G401.6 (cell line): ENCODE data around the gene FBXW9.
"Not testable (repeated sequence)": the region's sequence is repeated elsewhere in the genome, so short reads cannot be mapped to it uniquely, and the experiment has no call there.

Experiments
- FAIRE-seq: peaks from 2 replicates; lab custom pipeline; 2012; peaks lifted over from hg19 to GRCh38; lab: Jason Lieb, UNC

The FBXW9 gene

GRCh38 chr19:12715102-12715501 is 18.7 kb upstream of the FBXW9 start:
- FAIRE-seq: no peak

DNA sequence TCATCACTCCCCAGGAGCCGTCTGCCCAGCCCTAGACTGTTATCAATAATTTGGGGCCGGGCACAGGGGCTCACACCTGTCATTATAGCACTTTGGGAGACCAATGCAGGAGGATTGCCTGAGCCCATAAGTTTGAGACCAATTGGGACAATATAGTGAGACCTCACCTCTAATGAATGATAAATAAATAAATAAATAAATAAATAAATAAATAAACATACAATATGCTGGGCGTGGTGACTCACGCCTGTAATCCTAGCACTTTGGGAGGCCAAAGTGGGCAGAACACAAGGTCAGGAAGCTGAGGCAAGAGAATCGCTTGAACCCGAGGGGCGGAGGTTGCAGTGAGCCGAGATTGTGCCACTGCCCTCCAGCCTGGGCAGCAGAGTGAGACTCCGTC is 16.9 kb upstream of the FBXW9 start:
- FAIRE-seq: not testable (repeated sequence)

- FAIRE-seq: peak; percentile 25
Observed at GRCh38 chr19:12712077-12712476, 15.6 kb upstream of the FBXW9 start.

DNA sequence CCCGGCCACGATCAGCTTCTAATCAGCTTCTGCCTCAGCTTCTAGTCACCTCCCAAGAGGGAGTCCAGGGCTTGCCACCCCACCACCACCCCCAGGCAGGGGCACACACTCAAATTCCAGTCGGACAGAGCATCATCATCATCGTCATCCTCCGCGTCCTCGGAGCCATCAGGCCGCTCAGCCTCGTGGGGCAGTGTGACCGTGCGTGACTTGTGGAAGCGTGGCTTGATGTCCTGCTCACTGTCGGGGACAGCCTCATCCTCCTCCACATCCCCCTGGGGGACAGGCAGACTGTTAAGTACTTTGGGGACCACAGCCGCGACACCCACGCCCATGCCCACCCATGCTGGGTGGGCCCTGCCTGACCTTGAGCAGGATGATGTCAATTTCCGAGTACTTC is 14.8 kb upstream of the FBXW9 start:
- FAIRE-seq: no peak

GRCh38 chr19:12708641-12709040 is 12.2 kb upstream of the FBXW9 start:
- FAIRE-seq: no peak

- FAIRE-seq: no peak
Observed at GRCh38 chr19:12706332-12706718, 9.9 kb upstream of the FBXW9 start.

- no peak for FAIRE-seq
Observed at GRCh38 chr19:12705654-12706331, 9.4 kb upstream of the FBXW9 start.

DNA sequence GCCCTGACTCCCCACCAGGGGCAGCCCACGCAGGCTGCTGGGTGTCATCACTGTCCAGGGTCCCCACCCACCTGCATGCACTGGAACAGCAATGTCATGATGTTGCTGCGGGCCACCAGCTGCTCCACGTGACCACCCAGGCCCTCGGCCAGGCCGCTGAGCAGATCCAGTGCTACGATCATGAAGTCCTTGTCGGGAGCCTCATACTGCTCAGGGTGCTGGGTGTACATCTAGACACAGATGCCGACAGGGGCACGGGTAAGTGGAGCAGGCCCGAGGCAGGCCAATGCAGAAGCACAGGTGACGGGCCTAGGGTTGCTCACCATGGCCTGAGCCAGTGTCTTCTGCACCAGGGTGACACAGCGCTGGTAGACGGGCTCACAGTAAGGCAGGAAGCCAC is 8.7 kb upstream of the FBXW9 start:
- no peak for FAIRE-seq

DNA sequence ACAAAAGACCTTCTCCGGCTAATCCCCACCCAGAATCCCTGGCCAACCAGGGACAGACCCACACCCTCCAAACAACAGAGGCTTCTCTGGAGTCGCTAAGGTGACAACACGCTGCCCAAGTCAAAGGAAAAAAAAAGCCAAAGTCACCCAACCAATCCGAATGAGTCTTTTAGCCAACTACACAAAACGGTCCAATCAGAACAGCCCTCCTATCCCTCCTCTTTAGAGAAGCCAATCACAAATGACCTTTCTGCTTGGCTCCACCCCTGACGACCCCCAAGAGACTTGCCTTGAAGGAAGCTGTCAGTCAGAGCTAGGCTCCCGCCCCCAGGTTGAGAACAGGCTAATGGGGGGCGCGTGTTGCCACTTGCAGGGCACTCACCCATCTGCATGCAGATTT is 6.6 kb upstream of the FBXW9 start:
- FAIRE-seq: peak; percentile 97

DNA sequence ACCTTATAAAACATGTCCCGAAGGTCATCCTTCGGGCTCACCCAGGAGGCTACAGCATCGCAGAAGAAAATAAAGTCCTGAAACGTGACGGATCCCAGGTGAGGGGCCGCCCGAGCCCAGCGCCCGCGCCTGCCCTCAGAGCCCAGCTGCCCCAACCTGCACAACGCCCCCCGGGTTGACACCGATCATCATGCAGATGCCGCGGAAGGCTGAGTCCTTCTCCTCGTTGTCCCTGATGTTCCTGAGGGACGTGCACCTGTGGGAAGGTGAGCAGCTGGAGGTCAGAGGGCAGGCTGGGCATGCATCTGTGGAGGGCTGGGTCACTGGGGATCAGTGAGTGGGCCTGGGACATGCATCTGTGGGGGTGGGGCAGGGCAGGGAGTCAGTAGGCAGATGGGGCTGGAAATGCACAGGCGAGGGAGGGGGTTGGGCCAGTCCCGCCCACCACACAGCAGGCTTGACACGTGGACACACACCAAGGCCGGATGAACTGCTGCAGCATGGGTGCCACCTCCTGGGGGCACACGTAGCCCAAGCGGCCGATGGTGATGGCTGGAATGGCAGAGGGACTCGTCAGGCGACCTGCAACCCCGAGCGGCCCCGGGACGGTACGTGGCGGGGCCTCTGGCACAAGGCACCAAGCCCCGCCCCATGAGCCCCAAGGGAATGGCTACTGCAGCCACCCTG is 5.3 kb upstream of the FBXW9 start:
- FAIRE-seq: no peak

DNA sequence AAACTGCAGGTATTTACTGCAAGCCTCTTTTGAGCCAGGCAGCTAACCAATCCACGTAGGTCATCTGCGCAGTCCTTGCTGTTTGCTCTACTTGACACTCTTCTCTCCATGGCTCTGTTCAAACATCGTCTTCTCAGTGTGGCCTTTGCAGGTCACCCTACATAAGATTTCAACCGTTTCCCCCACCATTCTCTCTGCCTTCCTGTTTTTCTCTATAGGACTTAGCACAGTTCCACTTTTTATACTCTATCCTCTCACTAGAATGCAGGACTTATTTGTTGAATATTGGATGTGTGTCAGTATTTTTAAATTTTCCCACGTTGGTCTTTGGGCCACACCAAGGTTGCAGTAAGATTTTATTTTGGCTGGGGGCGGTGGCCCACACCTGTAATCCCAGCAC is 1.7 kb upstream of the FBXW9 start:
- FAIRE-seq: no peak

- not testable (repeated sequence) for FAIRE-seq
Observed at GRCh38 chr19:12697425-12697824, 994 bp upstream of the FBXW9 start.

- FAIRE-seq: no peak
Observed at GRCh38 chr19:12695997-12696365, 450 bp downstream of the FBXW9 start.

DNA sequence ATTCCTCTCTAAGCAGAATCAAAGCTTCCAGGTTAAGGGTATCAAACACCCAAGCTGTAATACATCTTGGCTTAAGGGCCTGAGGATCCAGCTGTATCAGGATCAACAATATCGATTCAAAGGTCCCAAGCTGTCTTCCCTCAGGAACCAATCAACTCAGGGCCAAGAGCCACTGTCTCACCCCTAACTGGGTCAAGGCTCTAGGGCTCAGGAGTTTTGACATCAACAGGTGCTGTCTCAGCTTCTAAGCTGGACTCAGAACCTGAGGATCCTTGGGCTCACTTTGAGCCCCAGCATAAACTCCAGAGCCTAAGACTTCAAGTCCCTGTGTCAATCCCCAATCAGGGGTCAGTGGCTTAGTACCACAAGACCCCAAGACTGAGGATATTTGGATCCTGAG is 917 bp downstream of the FBXW9 start:
- FAIRE-seq: no peak

GRCh38 chr19:12695096-12695495 is 1.3 kb downstream of the FBXW9 start:
- FAIRE-seq: no peak

DNA sequence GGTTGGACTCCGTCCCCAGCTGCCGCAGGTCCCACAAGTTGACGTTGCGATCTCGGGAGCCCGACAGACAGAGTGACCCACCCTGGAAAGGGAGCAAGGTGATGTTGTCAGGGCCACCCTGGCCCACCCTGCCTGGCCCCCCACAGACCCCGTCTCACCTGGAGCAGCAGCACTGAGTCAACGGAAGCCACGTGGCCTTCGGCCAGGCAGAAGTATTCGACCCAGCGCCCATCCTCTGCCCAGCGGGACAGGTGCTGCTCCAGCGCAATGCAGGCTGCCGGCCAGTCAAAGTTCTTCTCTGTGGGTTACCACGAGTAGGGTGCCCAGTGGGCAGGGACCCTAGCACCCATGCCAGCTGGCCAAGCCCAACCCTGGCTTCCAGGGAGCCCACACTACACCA is 1.8 kb downstream of the FBXW9 start:
- FAIRE-seq: no peak

DNA sequence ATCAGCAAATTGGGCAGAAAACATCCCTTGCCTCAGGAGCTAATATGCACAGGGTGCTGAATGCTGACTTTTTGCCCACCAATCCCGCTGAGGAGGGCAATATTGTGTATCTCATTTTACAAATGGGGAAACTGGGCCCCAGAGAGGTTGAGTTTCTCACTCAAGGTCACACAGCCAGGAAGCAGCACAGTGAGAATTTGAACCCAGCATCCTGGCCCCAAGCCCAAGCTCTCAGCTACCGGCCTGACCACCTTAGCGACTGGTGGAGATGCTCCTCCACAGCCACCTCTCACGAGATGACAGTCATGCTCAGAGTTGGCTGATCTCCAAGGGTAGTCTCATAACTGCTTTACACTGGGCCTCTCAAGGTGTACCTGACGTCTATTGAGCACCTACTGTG is 3.5 kb downstream of the FBXW9 start:
- FAIRE-seq: no peak

DNA sequence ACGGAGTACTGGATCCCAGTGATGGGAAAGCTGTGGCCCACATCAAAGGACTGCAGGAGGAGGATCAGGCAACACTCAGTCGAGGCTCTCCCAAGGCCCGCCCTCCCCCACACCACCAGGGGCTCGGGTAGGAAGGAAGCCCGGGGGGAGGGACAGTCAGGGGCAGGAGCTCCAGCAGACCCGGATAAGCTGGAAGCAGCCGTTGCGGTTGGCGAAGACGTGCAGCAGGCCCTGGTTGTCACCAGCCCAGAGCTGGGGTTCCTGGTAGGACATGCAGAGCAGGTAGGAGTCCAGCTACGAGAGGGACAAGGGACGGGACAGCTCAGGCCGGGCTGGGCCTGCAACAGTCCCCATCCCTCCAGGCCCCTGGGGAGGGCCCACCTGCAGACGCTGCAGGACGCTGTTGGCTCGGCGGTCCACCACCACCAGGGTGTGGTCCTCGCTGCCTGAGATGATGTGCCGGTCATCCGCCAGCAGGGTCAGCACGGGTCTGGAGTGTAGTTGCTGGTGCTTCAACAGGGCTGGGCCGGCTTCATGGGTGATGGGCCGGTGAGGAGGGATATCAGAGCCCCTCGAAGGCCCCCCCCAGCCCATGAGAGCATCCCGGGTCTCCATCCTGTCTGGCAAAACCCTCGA is 6.7 kb downstream of the FBXW9 start:
- no peak for FAIRE-seq

- FAIRE-seq: no peak
Observed at GRCh38 chr19:12689012-12689411, 7.4 kb downstream of the FBXW9 start.

DNA sequence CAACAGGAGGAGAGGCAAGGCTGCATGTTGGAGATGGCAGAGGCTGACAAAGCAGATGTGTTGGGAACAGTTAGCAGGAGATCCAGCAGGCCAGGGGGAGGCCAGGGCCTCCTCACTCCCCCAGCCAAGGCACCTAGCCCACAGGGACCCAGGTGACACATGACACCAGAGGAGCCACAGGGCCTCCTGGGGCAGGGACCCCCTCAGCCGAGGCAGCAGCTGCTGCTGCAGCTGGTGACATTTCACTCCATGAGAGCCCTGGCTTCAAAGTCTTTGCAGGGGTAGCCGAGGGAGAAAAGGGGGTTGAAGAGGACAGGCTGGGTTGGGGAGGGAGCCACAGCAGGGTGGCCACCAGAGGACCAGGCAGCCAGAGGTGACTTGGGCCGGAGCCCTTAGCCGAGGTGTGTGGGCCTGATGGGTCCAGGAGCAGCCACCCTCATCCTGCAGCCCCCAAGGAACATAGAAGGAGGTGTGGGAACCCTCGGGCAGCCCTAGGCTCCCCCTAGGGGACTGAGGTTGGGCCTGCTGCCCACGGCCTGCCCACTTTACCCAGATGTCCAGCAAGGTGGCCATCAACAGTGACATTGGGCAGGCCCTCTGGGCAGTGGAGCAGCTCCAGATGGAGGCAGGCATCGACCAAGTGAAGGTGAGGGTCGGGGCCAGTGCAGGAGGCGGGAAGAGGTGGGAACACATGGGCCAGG is 8.8 kb downstream of the FBXW9 start, which contains the start of gene GNG14:
Gene GNG14 (plus strand): TSS at position 503 of the 701 bp plus-strand sequence. CDS start 51 bp downstream, at position 554.
- no peak for FAIRE-seq

GRCh38 chr19:12685831-12686230 is 10.6 kb downstream of the FBXW9 start:
- no peak for FAIRE-seq

GRCh38 chr19:12681074-12681987 is 15.1 kb downstream of the FBXW9 start, which contains the start of gene DHPS:
Gene DHPS, minus strand, starts transcription at chr19:12681880. Its CDS starts 114 bp downstream, at chr19:12681766.
- peak; percentile 99 for FAIRE-seq
